H9 (cell line): ENCODE data around the gene FUZ. TPM values are rescaled to one million over a fixed set of nuclear protein-coding genes. Genes with fewer than 3 reads are reported as not detected.

Experiments
- DNase-seq: peaks from one replicate; pipeline ENCODE4 v3.0.0-alpha.2; 2017
- H2AFZ ChIP-seq: one replicate; pipeline ENCODE4 v1.6.1; 2013; ENCODE audit warnings: mild to moderate bottlenecking, low read length, control low read depth, moderate library complexity
- H2AK5ac ChIP-seq: 2 replicates; pipeline ENCODE4 v1.6.1; 2013; ENCODE audit warnings: low read length, control low read depth, mixed read lengths; ENCODE audit not compliant: insufficient read length
- H2BK120ac ChIP-seq: one replicate; pipeline ENCODE4 v1.6.1; 2013; ENCODE audit warnings: low read depth, mild to moderate bottlenecking, low read length, control low read depth, inconsistent platforms; ENCODE audit not compliant: poor library complexity, severe bottlenecking
- H2BK12ac ChIP-seq: 2 replicates; pipeline ENCODE4 v1.6.1; 2013; ENCODE audit warnings: low read length, control low read depth, mixed read lengths, low read depth; ENCODE audit not compliant: insufficient read length
- H2BK15ac ChIP-seq: 2 replicates; pipeline ENCODE4 v1.6.1; 2013; ENCODE audit warnings: low read depth, low read length, control low read depth
- H2BK20ac ChIP-seq: one replicate; pipeline ENCODE4 v1.6.1; 2013; ENCODE audit warnings: low read depth, mild to moderate bottlenecking, low read length, control low read depth, inconsistent platforms; ENCODE audit not compliant: poor library complexity, severe bottlenecking
- H2BK5ac ChIP-seq: 2 replicates; pipeline ENCODE4 v1.6.1; 2013; ENCODE audit warnings: low read length, control low read depth, mixed read lengths; ENCODE audit not compliant: insufficient read length
- H3K14ac ChIP-seq: 2 replicates; pipeline ENCODE4 v1.6.1; 2013; ENCODE audit warnings: low read length, control low read depth; ENCODE audit not compliant: insufficient read depth
- H3K18ac ChIP-seq: 2 replicates; pipeline ENCODE4 v1.6.1; 2013; ENCODE audit warnings: low read depth, mild to moderate bottlenecking, mixed read lengths, low read length, control low read depth; ENCODE audit not compliant: insufficient read length
- H3K23ac ChIP-seq: 2 replicates; pipeline ENCODE4 v1.6.1; 2013; ENCODE audit warnings: low read length, control low read depth, mixed read lengths, low read depth; ENCODE audit not compliant: insufficient read length
- H3K23me2 ChIP-seq: 2 replicates; pipeline ENCODE4 v1.6.1; 2013; ENCODE audit warnings: low read depth, mild to moderate bottlenecking, mixed read lengths, low read length, control low read depth; ENCODE audit not compliant: insufficient read length, poor library complexity, severe bottlenecking
- H3K27ac ChIP-seq: 2 replicates; pipeline ENCODE4 v1.5.1; 2013; ENCODE audit warnings: low read length, control low read depth, mixed read lengths, low read depth; ENCODE audit not compliant: insufficient read length
- H3K27me3 ChIP-seq: 2 replicates; pipeline ENCODE4 v1.6.1; 2013; ENCODE audit warnings: low read length, control low read depth, inconsistent platforms; ENCODE audit not compliant: insufficient read depth
- H3K4ac ChIP-seq: 2 replicates; pipeline ENCODE4 v1.6.1; 2013; ENCODE audit warnings: low read depth, mild to moderate bottlenecking, control low read depth, inconsistent platforms, low read length, moderate library complexity
- H3K4me1 ChIP-seq: 2 replicates; pipeline ENCODE4 v1.6.1; 2013; ENCODE audit warnings: low read length, control low read depth, inconsistent platforms; ENCODE audit not compliant: insufficient read depth
- H3K4me2 ChIP-seq: 2 replicates; pipeline ENCODE4 v1.6.1; 2013; ENCODE audit warnings: low read length, control low read depth, mixed read lengths; ENCODE audit not compliant: insufficient read length, insufficient read depth
- H3K56ac ChIP-seq: 2 replicates; pipeline ENCODE4 v1.6.1; 2013; ENCODE audit warnings: low read depth, mild to moderate bottlenecking, mixed read lengths, low read length, control low read depth; ENCODE audit not compliant: insufficient read length
- H3K79me1 ChIP-seq: 2 replicates; pipeline ENCODE4 v1.6.1; 2013; ENCODE audit warnings: low read depth, mild to moderate bottlenecking, moderate library complexity, low read length, control low read depth, inconsistent platforms; ENCODE audit not compliant: insufficient read depth, poor library complexity, severe bottlenecking
- H3K79me2 ChIP-seq: 2 replicates; pipeline ENCODE4 v1.6.1; 2013; ENCODE audit warnings: low read length, control low read depth, inconsistent platforms; ENCODE audit not compliant: insufficient read depth
- H3K9ac ChIP-seq: 2 replicates; pipeline ENCODE4 v1.6.1; 2013; ENCODE audit warnings: low read length, control low read depth, mixed read lengths; ENCODE audit not compliant: insufficient read length; ENCODE audit errors: extremely low read depth
- H3K9me3 ChIP-seq: one replicate; pipeline ENCODE4 v1.6.1; 2013; ENCODE audit warnings: low read depth, low read length, inconsistent platforms; ENCODE audit not compliant: control insufficient read depth
- H3T11ph ChIP-seq: one replicate; pipeline ENCODE4 v1.6.1; 2013; ENCODE audit warnings: mild to moderate bottlenecking, low read length, control low read depth, inconsistent platforms
- H4K20me1 ChIP-seq: one replicate; pipeline ENCODE4 v1.6.1; 2013; ENCODE audit not compliant: control insufficient read depth, insufficient read length, insufficient read depth
- H4K5ac ChIP-seq: 2 replicates; pipeline ENCODE4 v1.6.1; 2013; ENCODE audit warnings: low read depth, mild to moderate bottlenecking, mixed read lengths, low read length, control low read depth; ENCODE audit not compliant: insufficient read length
- H4K8ac ChIP-seq: replicated peaks from 2 replicates; pipeline ENCODE4 v1.6.1; 2013; ENCODE audit warnings: low read length, control low read depth, mixed read lengths, low read depth; ENCODE audit not compliant: insufficient read length
- H4K91ac ChIP-seq: 2 replicates; pipeline ENCODE4 v1.6.1; 2013; ENCODE audit warnings: low read depth, mild to moderate bottlenecking, moderate library complexity, mixed read lengths, low read length, control low read depth; ENCODE audit not compliant: insufficient read length
- H3K27ac Mint-ChIP-seq, 3 experiments: 2 replicates in 2 of 3; 3 replicates in 1 of 3; pipeline ENCODE4 v1.8.0; 2020 to 2021; ENCODE audit warnings: mixed read lengths in 3 of 3, mild to moderate bottlenecking in 1 of 3, moderate library complexity in 1 of 3
- H3K27me3 Mint-ChIP-seq: 2 replicates; pipeline ENCODE4 v1.8.0; 2021; ENCODE audit warnings: low read depth, mild to moderate bottlenecking, moderate library complexity, mixed read lengths
- H3K36me3 Mint-ChIP-seq, 3 experiments: 2 replicates in 2 of 3; 3 replicates in 1 of 3; pipeline ENCODE4 v1.8.0; 2020 to 2021; ENCODE audit warnings: low read depth in 3 of 3, mixed read lengths in 3 of 3; ENCODE audit not compliant: insufficient read depth in 1 of 3
- H3K4me1 Mint-ChIP-seq, 2 experiments: 2 replicates each; pipeline ENCODE4 v1.8.0; 2020; ENCODE audit warnings: mixed read lengths in 2 of 2
- H3K4me3 Mint-ChIP-seq, 2 experiments: 2 replicates in 1 of 2; 3 replicates in 1 of 2; pipeline ENCODE4 v1.8.0; 2020 to 2021; ENCODE audit warnings: mild to moderate bottlenecking in 2 of 2, mixed read lengths in 2 of 2, moderate library complexity in 1 of 2
- H3K9me3 Mint-ChIP-seq, 2 experiments: 2 replicates in 1 of 2; 3 replicates in 1 of 2; pipeline ENCODE4 v1.8.0; 2020; ENCODE audit warnings: mild to moderate bottlenecking in 2 of 2, mixed read lengths in 2 of 2, moderate library complexity in 1 of 2
- WGBS: extraction: QIAGEN DNeasy Blood & Tissue Kit; methylation state at CpG from one replicate; pipeline ENCODE4 v1.1.7; 2013; ENCODE audit warnings: missing lambda C conversion rate, low lambda C conversion rate, mixed read lengths; ENCODE audit not compliant: insufficient read length; ENCODE audit errors: extremely low coverage; 5-methylcytosine and 5-hydroxymethylcytosine counted together
- total RNA-seq: library from RNA; stranded (reverse); gene quantifications from 2 replicates; pipeline ENCODE4 v1.2.1, GENCODE V29; 2021
- TF ChIP-seq, protein P1 (sequence below): fragments of 200-600 bp; sonication (generic); conservative IDR thresholded peaks from 3 replicates; pipeline ENCODE4 v1.8.0; 2021; ENCODE audit warnings: antibody characterized with exemption, mild to moderate bottlenecking

The FUZ gene
- total RNA-seq, 1 experiment from 2014 or later: 25.1 TPM

DNA sequence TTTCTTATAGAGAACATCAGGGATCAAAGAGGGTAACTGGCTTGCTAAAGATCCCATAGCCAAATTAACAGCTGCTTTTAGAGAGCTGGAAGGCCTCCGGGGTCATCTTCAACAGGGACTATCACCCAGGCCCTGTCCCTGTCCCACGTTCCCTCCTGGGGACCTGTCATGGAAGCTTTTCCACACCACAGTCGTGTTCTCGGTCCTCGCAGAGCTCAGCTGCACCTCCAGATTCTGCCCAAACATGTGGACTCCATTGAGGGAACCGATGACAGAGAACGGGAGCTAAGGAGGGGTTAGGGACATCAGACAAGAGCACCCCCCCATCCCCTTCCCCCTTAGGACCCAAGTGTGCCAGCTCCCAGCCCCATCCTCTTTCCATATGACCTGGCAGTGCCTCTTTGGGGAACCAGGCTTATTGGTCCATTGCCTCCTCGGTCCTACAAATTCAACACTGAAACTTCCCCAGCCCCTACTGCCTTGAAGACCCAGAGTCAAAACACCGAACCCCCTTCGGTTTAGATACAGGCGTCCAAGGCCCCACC, 568 bp downstream of the FUZ start:
- H3K14ac ChIP-seq: peak overlapping the region; percentile 89
- H4K5ac ChIP-seq: peak overlapping the region; percentile 50
- peak overlapping the region; percentile 71 for H3K9ac ChIP-seq
- H4K8ac ChIP-seq: no peak overlapping the region
- H3K9me3 ChIP-seq: no peaks in the 10 kb centered on the region
- no peak overlapping the region for H3K4ac ChIP-seq
- peak overlapping the region; percentile 14 for H4K91ac ChIP-seq
- TF ChIP-seq, protein P1, sequence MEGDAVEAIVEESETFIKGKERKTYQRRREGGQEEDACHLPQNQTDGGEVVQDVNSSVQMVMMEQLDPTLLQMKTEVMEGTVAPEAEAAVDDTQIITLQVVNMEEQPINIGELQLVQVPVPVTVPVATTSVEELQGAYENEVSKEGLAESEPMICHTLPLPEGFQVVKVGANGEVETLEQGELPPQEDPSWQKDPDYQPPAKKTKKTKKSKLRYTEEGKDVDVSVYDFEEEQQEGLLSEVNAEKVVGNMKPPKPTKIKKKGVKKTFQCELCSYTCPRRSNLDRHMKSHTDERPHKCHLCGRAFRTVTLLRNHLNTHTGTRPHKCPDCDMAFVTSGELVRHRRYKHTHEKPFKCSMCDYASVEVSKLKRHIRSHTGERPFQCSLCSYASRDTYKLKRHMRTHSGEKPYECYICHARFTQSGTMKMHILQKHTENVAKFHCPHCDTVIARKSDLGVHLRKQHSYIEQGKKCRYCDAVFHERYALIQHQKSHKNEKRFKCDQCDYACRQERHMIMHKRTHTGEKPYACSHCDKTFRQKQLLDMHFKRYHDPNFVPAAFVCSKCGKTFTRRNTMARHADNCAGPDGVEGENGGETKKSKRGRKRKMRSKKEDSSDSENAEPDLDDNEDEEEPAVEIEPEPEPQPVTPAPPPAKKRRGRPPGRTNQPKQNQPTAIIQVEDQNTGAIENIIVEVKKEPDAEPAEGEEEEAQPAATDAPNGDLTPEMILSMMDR: no peak
- peak overlapping the region; percentile 71 for H3K27ac ChIP-seq
- no peaks in the 10 kb centered on the region for H3K79me1 ChIP-seq
- no peak overlapping the region for H2BK5ac ChIP-seq
- H3K23ac ChIP-seq: no peak overlapping the region
- H3K4me2 ChIP-seq: peak overlapping the region; percentile 84
- no peak for DNase-seq
- H2AFZ ChIP-seq: no peak overlapping the region
- peaks cover 18 to 39% of the 10 kb centered on the region in 2 experiments for H3K4me1 Mint-ChIP-seq
- H3K9me3 Mint-ChIP-seq: no peaks in the 10 kb centered on the region; a peak in 1 of 5 replicates
- no peak overlapping the region for H2AK5ac ChIP-seq
- H3K79me2 ChIP-seq: no peaks in the 10 kb centered on the region
- H3K56ac ChIP-seq: no peak overlapping the region
- H3K27me3 ChIP-seq: no peaks in the 10 kb centered on the region
- peak overlapping the region; percentile 63 for H2BK120ac ChIP-seq
- H3K18ac ChIP-seq: peak overlapping the region; percentile 79
- no peaks in the 10 kb centered on the region for H4K20me1 ChIP-seq
- no peak overlapping the region for H2BK15ac ChIP-seq
- peaks cover 13% of the 10 kb centered on the region for H3K23me2 ChIP-seq
- H2BK20ac ChIP-seq: no peak overlapping the region
- peak overlapping the region; percentile 47 for H2BK12ac ChIP-seq
- H3T11ph ChIP-seq: no peak overlapping the region
- WGBS: no CpG with 5 or more reads among the region's 11 CpGs
- peaks cover 7% of the 10 kb centered on the region for H3K27me3 Mint-ChIP-seq
- H3K27ac Mint-ChIP-seq: peak overlapping the region; percentile 97 to 100 (median 100); a peak in 4 of 7 replicates
- H3K4me1 ChIP-seq: peaks cover 3% of the 10 kb centered on the region
- H3K4me3 Mint-ChIP-seq: peak overlapping the region; percentile 90 to 96
- peaks cover 4 to 9% (median 7%) of the 10 kb centered on the region in 3 experiments; a peak in 5 of 7 replicates for H3K36me3 Mint-ChIP-seq
